GM19035 (cell line): ENCODE results near the gene TMEM72.

Experiments used
- ATAC-seq: cut with Tn5 transposase; IDR thresholded peaks from one replicate; pipeline ENCODE4 v1.9.1; 2021; ENCODE audit not compliant: unreplicated experiment

TMEM72 gene

GRCh38 chr10:44889834-44890233 lies 21.3 kb upstream of the TMEM72 start:
- ATAC-seq, result no peak

- ATAC-seq, result no peak
Measured at GRCh38 chr10:44890696-44891563, 20.2 kb upstream of the TMEM72 start.

GRCh38 chr10:44891721-44892120 lies 19.4 kb upstream of the TMEM72 start:
- no peak for ATAC-seq

- ATAC-seq, result no peak
Measured at GRCh38 chr10:44893604-44894468, 17.3 kb upstream of the TMEM72 start.

- ATAC-seq, result no peak
Measured at GRCh38 chr10:44894691-44895090, 16.4 kb upstream of the TMEM72 start.

- ATAC-seq, result no peak
Measured at GRCh38 chr10:44895280-44895679, 15.9 kb upstream of the TMEM72 start.

- ATAC-seq, result no peak
Measured at GRCh38 chr10:44897049-44897448, 14.1 kb upstream of the TMEM72 start.

- no peak for ATAC-seq
Measured at GRCh38 chr10:44898665-44899064, 12.5 kb upstream of the TMEM72 start.

GRCh38 chr10:44899450-44900080 lies 11.6 kb upstream of the TMEM72 start:
- no peak for ATAC-seq

GRCh38 chr10:44902941-44903545 lies 8.1 kb upstream of the TMEM72 start:
- ATAC-seq, result no peak

GRCh38 chr10:44906486-44906885 lies 4.7 kb upstream of the TMEM72 start:
- no peak for ATAC-seq

- ATAC-seq, result no peak
Measured at GRCh38 chr10:44907556-44907955, 3.6 kb upstream of the TMEM72 start.

- ATAC-seq, result no peak
Measured at GRCh38 chr10:44908066-44908749, 2.9 kb upstream of the TMEM72 start.

GRCh38 chr10:44908936-44909630 lies 2.1 kb upstream of the TMEM72 start:
- no peak for ATAC-seq

- ATAC-seq, result no peak
Measured at GRCh38 chr10:44909910-44910309, 1.2 kb upstream of the TMEM72 start.

- ATAC-seq, result no peak
Measured at GRCh38 chr10:44910602-44911001, 535 bp upstream of the TMEM72 start.

- ATAC-seq, result no peak
Measured at GRCh38 chr10:44911951-44912350, 814 bp downstream of the TMEM72 start.

- no peak for ATAC-seq
Measured at GRCh38 chr10:44913350-44914081, 2.4 kb downstream of the TMEM72 start.

- no peak for ATAC-seq
Measured at GRCh38 chr10:44914891-44915290, 3.8 kb downstream of the TMEM72 start.
